SK-N-SH treated with all-trans-retinoic acid at 6 μM for 48 hours (cell line): ENCODE data around the gene CDCA8.

Source experiments
- ARNTL ChIP-seq: fragments of 450-650 bp; formaldehyde crosslinking; IDR thresholded peaks from 2 replicates; pipeline ENCODE4 v1.5.0; 2020; ENCODE audit warnings: low read depth, mild to moderate bottlenecking, moderate library complexity, borderline replicate concordance
- BACH2 ChIP-seq: fragments of 250-450 bp; sonication (Bioruptor Pico); IDR thresholded peaks from 2 replicates; pipeline ENCODE4 v1.9.0; 2021; ENCODE audit warnings: mild to moderate bottlenecking, borderline replicate concordance
- PPARA ChIP-seq: fragments of 250-450 bp; sonication (Bioruptor Pico); IDR thresholded peaks from 2 replicates; pipeline ENCODE4 v1.5.0; 2020; ENCODE audit warnings: mild to moderate bottlenecking, borderline replicate concordance
- RARB ChIP-seq: fragments of 250-450 bp; sonication (Bioruptor Pico); IDR thresholded peaks from 2 replicates; pipeline ENCODE4 v1.8.0; 2021; ENCODE audit warnings: mild to moderate bottlenecking, moderate library complexity
- TOX ChIP-seq: fragments of 250-450 bp; sonication (Bioruptor Pico); IDR thresholded peaks from 2 replicates; pipeline ENCODE4 v1.8.0; 2021; ENCODE audit warnings: mild to moderate bottlenecking, moderate library complexity, borderline replicate concordance
- ZNF70 ChIP-seq: fragments of 450-650 bp; formaldehyde crosslinking; IDR thresholded peaks from 2 replicates; pipeline ENCODE4 v1.5.0; 2020; ENCODE audit warnings: mild to moderate bottlenecking, moderate library complexity
- TF ChIP-seq, protein P1 (sequence below): fragments of 250-450 bp; sonication (Bioruptor Pico); IDR thresholded peaks from 2 replicates; pipeline ENCODE4 v1.5.0; 2020; ENCODE audit warnings: mild to moderate bottlenecking, moderate library complexity
- TF ChIP-seq, protein P2 (sequence below): fragments of 250-450 bp; sonication (Bioruptor Pico); IDR thresholded peaks from 2 replicates; pipeline ENCODE4 v1.5.1; 2020; ENCODE audit warnings: low read depth, mild to moderate bottlenecking, moderate library complexity
- TF ChIP-seq, protein P3 (sequence below): fragments of 250-450 bp; sonication (Bioruptor Pico); IDR thresholded peaks from 2 replicates; pipeline ENCODE4 v1.8.0; 2020; ENCODE audit warnings: mild to moderate bottlenecking, moderate library complexity, borderline replicate concordance

DNA sequence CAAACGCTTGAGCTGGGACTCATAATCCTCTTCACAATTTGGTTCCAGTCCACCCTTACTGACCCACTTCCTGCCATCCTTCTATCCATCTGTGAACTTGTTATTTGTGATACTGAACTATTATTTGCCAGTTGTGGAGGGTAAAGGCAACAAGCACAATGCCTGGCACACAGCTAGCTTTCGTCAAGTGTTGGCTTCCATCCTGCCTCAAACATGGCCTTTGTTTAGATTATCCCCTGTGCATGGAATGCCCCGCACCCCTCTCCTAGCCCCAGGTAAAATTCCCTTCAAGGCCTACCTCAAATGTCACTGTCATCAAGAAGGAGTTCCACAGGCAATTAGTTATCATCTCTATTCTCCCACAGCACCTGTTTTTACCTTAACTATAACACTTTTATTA is 11.4 kb upstream of the CDCA8 start:
- TF ChIP-seq ARNTL (CRISPR knock-in tag) = no peak
- TF ChIP-seq, protein P1, sequence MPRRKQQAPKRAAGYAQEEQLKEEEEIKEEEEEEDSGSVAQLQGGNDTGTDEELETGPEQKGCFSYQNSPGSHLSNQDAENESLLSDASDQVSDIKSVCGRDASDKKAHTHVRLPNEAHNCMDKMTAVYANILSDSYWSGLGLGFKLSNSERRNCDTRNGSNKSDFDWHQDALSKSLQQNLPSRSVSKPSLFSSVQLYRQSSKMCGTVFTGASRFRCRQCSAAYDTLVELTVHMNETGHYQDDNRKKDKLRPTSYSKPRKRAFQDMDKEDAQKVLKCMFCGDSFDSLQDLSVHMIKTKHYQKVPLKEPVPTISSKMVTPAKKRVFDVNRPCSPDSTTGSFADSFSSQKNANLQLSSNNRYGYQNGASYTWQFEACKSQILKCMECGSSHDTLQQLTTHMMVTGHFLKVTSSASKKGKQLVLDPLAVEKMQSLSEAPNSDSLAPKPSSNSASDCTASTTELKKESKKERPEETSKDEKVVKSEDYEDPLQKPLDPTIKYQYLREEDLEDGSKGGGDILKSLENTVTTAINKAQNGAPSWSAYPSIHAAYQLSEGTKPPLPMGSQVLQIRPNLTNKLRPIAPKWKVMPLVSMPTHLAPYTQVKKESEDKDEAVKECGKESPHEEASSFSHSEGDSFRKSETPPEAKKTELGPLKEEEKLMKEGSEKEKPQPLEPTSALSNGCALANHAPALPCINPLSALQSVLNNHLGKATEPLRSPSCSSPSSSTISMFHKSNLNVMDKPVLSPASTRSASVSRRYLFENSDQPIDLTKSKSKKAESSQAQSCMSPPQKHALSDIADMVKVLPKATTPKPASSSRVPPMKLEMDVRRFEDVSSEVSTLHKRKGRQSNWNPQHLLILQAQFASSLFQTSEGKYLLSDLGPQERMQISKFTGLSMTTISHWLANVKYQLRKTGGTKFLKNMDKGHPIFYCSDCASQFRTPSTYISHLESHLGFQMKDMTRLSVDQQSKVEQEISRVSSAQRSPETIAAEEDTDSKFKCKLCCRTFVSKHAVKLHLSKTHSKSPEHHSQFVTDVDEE (CRISPR knock-in tag) = no peak
- no peak for TF ChIP-seq ZNF70 (CRISPR knock-in tag)
- no peak for TF ChIP-seq RARB (CRISPR knock-in tag)
- no peak for TF ChIP-seq PPARA (CRISPR knock-in tag)
- no peak for TF ChIP-seq BACH2 (CRISPR knock-in tag)
- TF ChIP-seq, protein P2, sequence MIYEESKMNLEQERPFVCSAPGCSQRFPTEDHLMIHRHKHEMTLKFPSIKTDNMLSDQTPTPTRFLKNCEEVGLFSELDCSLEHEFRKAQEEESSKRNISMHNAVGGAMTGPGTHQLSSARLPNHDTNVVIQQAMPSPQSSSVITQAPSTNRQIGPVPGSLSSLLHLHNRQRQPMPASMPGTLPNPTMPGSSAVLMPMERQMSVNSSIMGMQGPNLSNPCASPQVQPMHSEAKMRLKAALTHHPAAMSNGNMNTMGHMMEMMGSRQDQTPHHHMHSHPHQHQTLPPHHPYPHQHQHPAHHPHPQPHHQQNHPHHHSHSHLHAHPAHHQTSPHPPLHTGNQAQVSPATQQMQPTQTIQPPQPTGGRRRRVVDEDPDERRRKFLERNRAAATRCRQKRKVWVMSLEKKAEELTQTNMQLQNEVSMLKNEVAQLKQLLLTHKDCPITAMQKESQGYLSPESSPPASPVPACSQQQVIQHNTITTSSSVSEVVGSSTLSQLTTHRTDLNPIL (CRISPR knock-in tag) = no peak
- no peak for TF ChIP-seq TOX (CRISPR knock-in tag)
- TF ChIP-seq, protein P3, sequence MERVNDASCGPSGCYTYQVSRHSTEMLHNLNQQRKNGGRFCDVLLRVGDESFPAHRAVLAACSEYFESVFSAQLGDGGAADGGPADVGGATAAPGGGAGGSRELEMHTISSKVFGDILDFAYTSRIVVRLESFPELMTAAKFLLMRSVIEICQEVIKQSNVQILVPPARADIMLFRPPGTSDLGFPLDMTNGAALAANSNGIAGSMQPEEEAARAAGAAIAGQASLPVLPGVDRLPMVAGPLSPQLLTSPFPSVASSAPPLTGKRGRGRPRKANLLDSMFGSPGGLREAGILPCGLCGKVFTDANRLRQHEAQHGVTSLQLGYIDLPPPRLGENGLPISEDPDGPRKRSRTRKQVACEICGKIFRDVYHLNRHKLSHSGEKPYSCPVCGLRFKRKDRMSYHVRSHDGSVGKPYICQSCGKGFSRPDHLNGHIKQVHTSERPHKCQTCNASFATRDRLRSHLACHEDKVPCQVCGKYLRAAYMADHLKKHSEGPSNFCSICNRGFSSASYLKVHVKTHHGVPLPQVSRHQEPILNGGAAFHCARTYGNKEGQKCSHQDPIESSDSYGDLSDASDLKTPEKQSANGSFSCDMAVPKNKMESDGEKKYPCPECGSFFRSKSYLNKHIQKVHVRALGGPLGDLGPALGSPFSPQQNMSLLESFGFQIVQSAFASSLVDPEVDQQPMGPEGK (CRISPR knock-in tag) = no peak
